GM23248 (cell line): ENCODE data around the gene CDC20. TPM values are rescaled to one million over a fixed set of nuclear protein-coding genes. Genes with fewer than 3 reads are reported as not detected.

Source experiments
- DNase-seq: peaks from one replicate; pipeline ENCODE4 v3.0.0-alpha.2; 2015
- H2AFZ ChIP-seq: fragments of 200-600 bp; sonication (generic); 2 replicates; pipeline ENCODE4 v1.6.1; 2016; ENCODE audit warnings: antibody characterized with exemption
- H3F3A ChIP-seq: fragments of 200-600 bp; sonication (generic); 2 replicates; pipeline ENCODE4 v1.6.1; 2016; ENCODE audit warnings: mild to moderate bottlenecking, antibody characterized with exemption, mixed run types; ENCODE audit not compliant: insufficient read depth
- H3K27ac ChIP-seq: fragments of 200-600 bp; sonication (generic); 2 replicates; pipeline ENCODE4 v1.5.1; 2016; ENCODE audit warnings: mild to moderate bottlenecking
- H3K27me3 ChIP-seq: fragments of 200-600 bp; sonication (generic); replicated peaks from 2 replicates; pipeline ENCODE4 v1.6.1; 2016; ENCODE audit warnings: mild to moderate bottlenecking; ENCODE audit not compliant: insufficient read depth
- H3K36me3 ChIP-seq: fragments of 200-600 bp; sonication (generic); 2 replicates; pipeline ENCODE4 v1.6.1; 2016; ENCODE audit warnings: low read depth, mild to moderate bottlenecking
- H3K4me1 ChIP-seq: fragments of 200-600 bp; sonication (generic); 2 replicates; pipeline ENCODE4 v1.6.1; 2016; ENCODE audit warnings: mild to moderate bottlenecking; ENCODE audit not compliant: insufficient read depth
- H3K4me2 ChIP-seq: fragments of 200-600 bp; sonication (generic); one replicate; pipeline ENCODE4 v1.6.1; 2016; ENCODE audit warnings: mild to moderate bottlenecking; ENCODE audit not compliant: unreplicated experiment
- H3K4me3 ChIP-seq: fragments of 200-600 bp; sonication (generic); 2 replicates; pipeline ENCODE4 v1.5.1; 2016; ENCODE audit warnings: mild to moderate bottlenecking
- H3K79me2 ChIP-seq: fragments of 200-600 bp; sonication (generic); 2 replicates; pipeline ENCODE4 v1.6.1; 2016; ENCODE audit warnings: mild to moderate bottlenecking; ENCODE audit not compliant: insufficient read depth
- H3K9ac ChIP-seq: fragments of 200-600 bp; sonication (generic); 2 replicates; pipeline ENCODE4 v1.6.1; 2016; ENCODE audit warnings: mild to moderate bottlenecking
- H3K9me2 ChIP-seq: fragments of 200-600 bp; sonication (generic); 2 replicates; pipeline ENCODE4 v1.6.1; 2016; ENCODE audit warnings: mixed run types, mild to moderate bottlenecking, moderate library complexity; ENCODE audit not compliant: insufficient read depth
- H3K9me3 ChIP-seq: fragments of 200-600 bp; sonication (generic); one replicate; pipeline ENCODE4 v1.6.1; 2017; ENCODE audit warnings: low read depth
- H4K20me1 ChIP-seq: fragments of 200-600 bp; sonication (generic); 2 replicates; pipeline ENCODE4 v1.6.0; 2016; ENCODE audit not compliant: insufficient read depth
- EZH2 ChIP-seq: fragments of 200-600 bp; sonication (generic); IDR thresholded peaks from 2 replicates; pipeline ENCODE4 v1.6.1; 2018; ENCODE audit warnings: antibody characterized with exemption, mild to moderate bottlenecking; ENCODE audit not compliant: insufficient read depth, poor library complexity, severe bottlenecking
- EZH2phosphoT487 ChIP-seq: fragments of 200-600 bp; sonication (generic); IDR thresholded peaks from 2 replicates; pipeline ENCODE4 v1.6.1; 2018; ENCODE audit warnings: antibody characterized with exemption, moderate library complexity, mild to moderate bottlenecking, low read depth; ENCODE audit not compliant: insufficient read depth
- WGBS, 2 experiments: methylation state at CpG; one replicate each; pipeline ENCODE4 v1.1.6; 2015 to 2017; ENCODE audit warnings: low lambda C conversion rate in 2 of 2, low coverage in 1 of 2; ENCODE audit errors: missing lambda C conversion rate in 2 of 2; 5-methylcytosine and 5-hydroxymethylcytosine counted together
- in situ Hi-C: fragments of 300-500 bp; cut with MboI; formaldehyde crosslinking; loops from 2 replicates; pipeline ENCODE4 v1.15.0; 2020
- polyA plus RNA-seq: library from polyadenylated mRNA; unstranded; fragments of >200 nt; fragmentation: Nextera tagmentation; extraction: Ambion mirVana; gene quantifications from 2 replicates; pipeline ENCODE4 v1.2.1, GENCODE V29; 2016
- total RNA-seq: library from RNA; depleted of rRNA; stranded (reverse); fragments of >200 nt; shearing (Covaris generic); gene quantifications from 2 replicates; pipeline ENCODE4 v1.2.3, GENCODE V29; 2014

Gene CDC20
- total and polyA plus RNA-seq, 2 experiments from 2014 or later = 48.9 to 50.9 TPM

DNA sequence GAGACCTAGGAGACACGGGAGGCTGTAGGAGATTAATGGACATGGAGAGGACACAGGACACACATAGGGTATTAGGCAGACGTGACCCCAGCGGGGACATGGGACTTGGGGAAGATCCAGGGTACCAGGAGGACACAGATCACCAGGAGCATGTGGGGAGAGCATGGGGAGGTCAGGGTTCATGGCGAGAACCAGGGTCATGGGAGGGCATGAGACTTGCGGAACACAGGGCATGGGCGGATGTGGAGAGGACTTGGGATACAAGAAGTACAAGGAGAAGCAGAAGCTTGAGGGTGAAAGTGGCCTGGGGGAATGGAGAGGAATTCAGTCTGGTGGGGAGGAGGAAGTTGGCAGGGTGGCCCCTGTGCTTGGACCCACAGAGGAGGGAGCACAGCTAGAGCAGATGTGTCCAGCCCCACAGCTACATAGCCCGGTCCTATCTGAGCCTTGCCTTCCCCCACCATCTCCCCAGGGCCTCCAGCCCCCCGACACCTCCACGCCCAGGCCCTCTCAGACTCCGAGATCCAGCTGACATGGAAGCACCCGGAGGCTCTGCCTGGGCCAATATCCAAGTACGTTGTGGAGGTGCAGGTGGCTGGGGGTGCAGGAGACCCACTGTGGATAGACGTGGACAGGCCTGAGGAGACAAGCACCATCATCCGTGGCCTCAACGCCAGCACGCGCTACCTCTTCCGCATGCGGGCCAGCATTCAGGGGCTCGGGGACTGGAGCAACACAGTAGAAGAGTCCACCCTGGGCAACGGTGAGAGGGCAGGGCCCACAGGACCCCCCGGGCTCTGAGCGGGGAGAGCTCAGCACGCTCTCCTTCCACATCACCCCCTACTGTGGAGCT lies 45.9 kb upstream of the CDC20 start:
- Histone ChIP-seq H3K9ac (no peak overlapping the region), H3K4me2 (no peak overlapping the region), H3K27ac (no peak overlapping the region), H2AFZ (no peak overlapping the region), H3K9me3 (no peaks in the 10 kb centered on the region), H3K27me3 (no peaks in the 10 kb centered on the region; the same call in none of the 2 replicates), H3K4me3 (no peak overlapping the region), H3K9me2 (no peaks in the 10 kb centered on the region), H3K4me1 (no peaks in the 10 kb centered on the region), H4K20me1 (no peaks in the 10 kb centered on the region), H3F3A (no peaks in the 10 kb centered on the region), H3K36me3 (no peaks in the 10 kb centered on the region), H3K79me2 (no peaks in the 10 kb centered on the region)
- in situ Hi-C loops = no loop called here
- DNase-seq = no peak
- WGBS, 2 experiments = 85 to 88% methylated on average over 22 to 24 of the region's 24 CpGs
- TF ChIP-seq EZH2phosphoT487 = no peak
- no peak for TF ChIP-seq EZH2

GRCh38 chr1:43313771-43314170 lies 45.0 kb upstream of the CDC20 start:
- H3K27ac ChIP-seq = no peak overlapping the region
- H3K4me1 ChIP-seq = no peaks in the 10 kb centered on the region
- WGBS, 2 experiments = 88 to 90% methylated on average over 10 of the region's 10 CpGs
- no peak for DNase-seq
- no peak overlapping the region for H3K4me2 ChIP-seq
- H3K27me3 ChIP-seq = no peaks in the 10 kb centered on the region; the same call in 1 of the 2 replicates
- H4K20me1 ChIP-seq = no peaks in the 10 kb centered on the region
- no peaks in the 10 kb centered on the region for H3K79me2 ChIP-seq
- H3K36me3 ChIP-seq = no peaks in the 10 kb centered on the region
- H3K9ac ChIP-seq = no peak overlapping the region
- H2AFZ ChIP-seq = no peak overlapping the region
- H3K9me2 ChIP-seq = no peaks in the 10 kb centered on the region
- no peak for TF ChIP-seq EZH2phosphoT487
- TF ChIP-seq EZH2 = no peak
- in situ Hi-C loops = no loop called here
- H3F3A ChIP-seq = no peaks in the 10 kb centered on the region
- no peaks in the 10 kb centered on the region for H3K9me3 ChIP-seq
- H3K4me3 ChIP-seq = no peak overlapping the region

- WGBS, 2 experiments = 84 to 93% methylated on average over 5 of the region's 5 CpGs
- in situ Hi-C loops = no loop called here
- H3K9me2 ChIP-seq = no peaks in the 10 kb centered on the region
- no peaks in the 10 kb centered on the region for H4K20me1 ChIP-seq
- H3F3A ChIP-seq = no peaks in the 10 kb centered on the region
- no peak overlapping the region for H3K4me2 ChIP-seq
- H3K9ac ChIP-seq = no peak overlapping the region
- TF ChIP-seq EZH2 = no peak
- TF ChIP-seq EZH2phosphoT487 = no peak
- no peaks in the 10 kb centered on the region for H3K36me3 ChIP-seq
- H3K4me3 ChIP-seq = no peak overlapping the region
- DNase-seq = peak; percentile 33
- H3K27me3 ChIP-seq = no peaks in the 10 kb centered on the region; the same call in 1 of the 2 replicates
- H3K79me2 ChIP-seq = no peaks in the 10 kb centered on the region
- H3K4me1 ChIP-seq = no peaks in the 10 kb centered on the region
- H2AFZ ChIP-seq = no peak overlapping the region
- no peak overlapping the region for H3K27ac ChIP-seq
- no peaks in the 10 kb centered on the region for H3K9me3 ChIP-seq
Measured at GRCh38 chr1:43314233-43314632, 44.5 kb upstream of the CDC20 start.

GRCh38 chr1:43315481-43315880 lies 43.3 kb upstream of the CDC20 start:
- H3K27ac ChIP-seq = no peak overlapping the region
- H3K79me2 ChIP-seq = no peaks in the 10 kb centered on the region
- no peaks in the 10 kb centered on the region for H4K20me1 ChIP-seq
- TF ChIP-seq EZH2phosphoT487 (no peak), EZH2 (no peak)
- no peaks in the 10 kb centered on the region for H3K4me1 ChIP-seq
- no peak overlapping the region for H3K9ac ChIP-seq
- 83 to 90% methylated on average over 3 of the region's 3 CpGs for WGBS, 2 experiments
- H3K4me3 ChIP-seq = no peak overlapping the region
- no peak overlapping the region for H3K4me2 ChIP-seq
- H3K36me3 ChIP-seq = no peaks in the 10 kb centered on the region
- no peak overlapping the region for H2AFZ ChIP-seq
- H3K9me3 ChIP-seq = no peaks in the 10 kb centered on the region
- DNase-seq = no peak
- no peaks in the 10 kb centered on the region for H3K9me2 ChIP-seq
- no peaks in the 10 kb centered on the region for H3F3A ChIP-seq
- in situ Hi-C loops = no loop called here
- H3K27me3 ChIP-seq = no peaks in the 10 kb centered on the region; the same call in 1 of the 2 replicates
